Right lobe of liver (tissue), 4 donors: ENCODE results near the gene ASPDH.

Experiments
- CTCF ChIP-seq, 4 donors: fragments of 200-600 bp in 3 of 4; fragments of 450-650 bp in 1 of 4; IDR thresholded peaks; one replicate each; pipeline versions ENCODE4 v1.5.1 to v1.8.0; 2016 to 2022; ENCODE audit warnings: antibody characterized with exemption in 4 of 4, mild to moderate bottlenecking in 2 of 4
- POLR2A ChIP-seq: fragments of 450-650 bp; IDR thresholded peaks from one replicate; pipeline ENCODE4 v1.6.1; 2017; ENCODE audit warnings: antibody characterized with exemption, mild to moderate bottlenecking
- donor health status: DM: no; HTN: no; CAD: no.
- donor health status: DM: no; HTN: no; CAD: no.
- donor health status: DM: no; HTN: yes; CAD: no.

- no peak for TF ChIP-seq CTCF (IDR thresholded peaks at IDR 0.05)
- TF ChIP-seq POLR2A: no peak
Observed at GRCh38 chr19:50546527-50547221, 33.0 kb upstream of the ASPDH start.
